GM23338 (cell line): ENCODE measurements around the gene SDHAF2.

Experiments used
- CREB1 ChIP-seq: fragments of 250-450 bp; sonication (Bioruptor Pico); IDR thresholded peaks from 2 replicates; pipeline ENCODE4 v1.5.0; 2020; ENCODE audit warnings: low read depth, mild to moderate bottlenecking, moderate library complexity
- EZH2 ChIP-seq: fragments of 200-600 bp; sonication (generic); IDR thresholded peaks from one replicate; pipeline ENCODE4 v1.8.0; 2017; ENCODE audit warnings: antibody characterized with exemption, mild to moderate bottlenecking, low read depth; ENCODE audit not compliant: unreplicated experiment
- TF ChIP-seq, protein P1 (sequence below): IDR thresholded peaks from one replicate; pipeline ENCODE4 v1.6.1; 2018; ENCODE audit warnings: antibody characterized with exemption; ENCODE audit not compliant: unreplicated experiment
- TF ChIP-seq, protein P2 (sequence below), 2 experiments: fragments of 200-600 bp in 1 of 2; sonication (generic) in 1 of 2; conservative IDR thresholded peaks; 2 replicates each; pipeline versions ENCODE4 v1.5.1 to v1.6.1; 2016 to 2017; ENCODE audit warnings: antibody characterized with exemption in 2 of 2, low read depth in 2 of 2, mild to moderate bottlenecking in 2 of 2, moderate library complexity in 1 of 2

- TF ChIP-seq, protein P1, sequence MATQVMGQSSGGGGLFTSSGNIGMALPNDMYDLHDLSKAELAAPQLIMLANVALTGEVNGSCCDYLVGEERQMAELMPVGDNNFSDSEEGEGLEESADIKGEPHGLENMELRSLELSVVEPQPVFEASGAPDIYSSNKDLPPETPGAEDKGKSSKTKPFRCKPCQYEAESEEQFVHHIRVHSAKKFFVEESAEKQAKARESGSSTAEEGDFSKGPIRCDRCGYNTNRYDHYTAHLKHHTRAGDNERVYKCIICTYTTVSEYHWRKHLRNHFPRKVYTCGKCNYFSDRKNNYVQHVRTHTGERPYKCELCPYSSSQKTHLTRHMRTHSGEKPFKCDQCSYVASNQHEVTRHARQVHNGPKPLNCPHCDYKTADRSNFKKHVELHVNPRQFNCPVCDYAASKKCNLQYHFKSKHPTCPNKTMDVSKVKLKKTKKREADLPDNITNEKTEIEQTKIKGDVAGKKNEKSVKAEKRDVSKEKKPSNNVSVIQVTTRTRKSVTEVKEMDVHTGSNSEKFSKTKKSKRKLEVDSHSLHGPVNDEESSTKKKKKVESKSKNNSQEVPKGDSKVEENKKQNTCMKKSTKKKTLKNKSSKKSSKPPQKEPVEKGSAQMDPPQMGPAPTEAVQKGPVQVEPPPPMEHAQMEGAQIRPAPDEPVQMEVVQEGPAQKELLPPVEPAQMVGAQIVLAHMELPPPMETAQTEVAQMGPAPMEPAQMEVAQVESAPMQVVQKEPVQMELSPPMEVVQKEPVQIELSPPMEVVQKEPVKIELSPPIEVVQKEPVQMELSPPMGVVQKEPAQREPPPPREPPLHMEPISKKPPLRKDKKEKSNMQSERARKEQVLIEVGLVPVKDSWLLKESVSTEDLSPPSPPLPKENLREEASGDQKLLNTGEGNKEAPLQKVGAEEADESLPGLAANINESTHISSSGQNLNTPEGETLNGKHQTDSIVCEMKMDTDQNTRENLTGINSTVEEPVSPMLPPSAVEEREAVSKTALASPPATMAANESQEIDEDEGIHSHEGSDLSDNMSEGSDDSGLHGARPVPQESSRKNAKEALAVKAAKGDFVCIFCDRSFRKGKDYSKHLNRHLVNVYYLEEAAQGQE, result no peak
- TF ChIP-seq, protein P2, sequence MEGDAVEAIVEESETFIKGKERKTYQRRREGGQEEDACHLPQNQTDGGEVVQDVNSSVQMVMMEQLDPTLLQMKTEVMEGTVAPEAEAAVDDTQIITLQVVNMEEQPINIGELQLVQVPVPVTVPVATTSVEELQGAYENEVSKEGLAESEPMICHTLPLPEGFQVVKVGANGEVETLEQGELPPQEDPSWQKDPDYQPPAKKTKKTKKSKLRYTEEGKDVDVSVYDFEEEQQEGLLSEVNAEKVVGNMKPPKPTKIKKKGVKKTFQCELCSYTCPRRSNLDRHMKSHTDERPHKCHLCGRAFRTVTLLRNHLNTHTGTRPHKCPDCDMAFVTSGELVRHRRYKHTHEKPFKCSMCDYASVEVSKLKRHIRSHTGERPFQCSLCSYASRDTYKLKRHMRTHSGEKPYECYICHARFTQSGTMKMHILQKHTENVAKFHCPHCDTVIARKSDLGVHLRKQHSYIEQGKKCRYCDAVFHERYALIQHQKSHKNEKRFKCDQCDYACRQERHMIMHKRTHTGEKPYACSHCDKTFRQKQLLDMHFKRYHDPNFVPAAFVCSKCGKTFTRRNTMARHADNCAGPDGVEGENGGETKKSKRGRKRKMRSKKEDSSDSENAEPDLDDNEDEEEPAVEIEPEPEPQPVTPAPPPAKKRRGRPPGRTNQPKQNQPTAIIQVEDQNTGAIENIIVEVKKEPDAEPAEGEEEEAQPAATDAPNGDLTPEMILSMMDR (conservative IDR thresholded peaks at IDR 0.05; ENCODE audit: low read depth in 2 of 2), result no peak
- TF ChIP-seq EZH2 (no peak), CREB1 (CRISPR knock-in tag) (no peak)
Measured at GRCh38 chr11:61406991-61407728, 22.8 kb upstream of the SDHAF2 start.
